Thyroid gland (tissue), 4 donors: Measurements from ENCODE around the gene KHDC4. TPM values are rescaled to one million over a fixed set of nuclear protein-coding genes. Genes with fewer than 3 reads are reported as not detected.
A peak's percentile ranks its signal among the peaks of the same experiment; 100 is the strongest.

ENCODE experiments used
- DNase-seq, 2 donors: peaks; one replicate each; pipeline ENCODE4 v3.0.0-alpha.2; 2019
- H3K27ac ChIP-seq, 3 donors: fragments of 200-600 bp; sonication (generic); 1 replicate in 2 of 3; 2 replicates in 1 of 3; pipeline ENCODE4 v1.5.1; 2016 to 2019; ENCODE audit warnings: mild to moderate bottlenecking in 1 of 3, moderate library complexity in 1 of 3
- H3K27me3 ChIP-seq: fragments of 200-600 bp; sonication (generic); one replicate; pipeline ENCODE4 v1.5.1; 2019
- H3K36me3 ChIP-seq, 2 donors: fragments of 200-600 bp; sonication (generic); one replicate each; pipeline ENCODE4 v1.5.1; 2016 to 2019
- H3K4me1 ChIP-seq, 2 donors: fragments of 200-600 bp; sonication (generic); one replicate each; pipeline ENCODE4 v1.5.1; 2017 to 2019
- H3K4me3 ChIP-seq, 3 donors: fragments of 200-600 bp; sonication (generic); replicated peaks in 1 of 3; 1 replicate in 2 of 3; 2 replicates in 1 of 3; pipeline ENCODE4 v1.5.1; 2016; ENCODE audit warnings: mild to moderate bottlenecking in 1 of 3
- H3K9me3 ChIP-seq: fragments of 200-600 bp; sonication (generic); one replicate; pipeline ENCODE4 v1.5.1; 2017
- POLR2A ChIP-seq, 2 donors: fragments of 450-650 bp; IDR thresholded peaks; one replicate each; pipeline ENCODE4 v1.6.1; 2017; ENCODE audit warnings: antibody characterized with exemption in 2 of 2, mild to moderate bottlenecking in 2 of 2, moderate library complexity in 1 of 2
- WGBS, 2 donors: methylation state at CpG; one replicate each; pipeline ENCODE4 v1.1.5; 2017; 5-methylcytosine and 5-hydroxymethylcytosine counted together
- intact Hi-C: fragments of 100-400 bp; cut with DNase I; formaldehyde crosslinking; loops from one replicate; pipeline ENCODE4 v1.15.1; 2023
- total RNA-seq, 4 donors: library from RNA; depleted of rRNA; stranded (reverse); fragments of >200 nt; gene quantifications; one replicate each; pipeline ENCODE4 v1.2.3, GENCODE V29; 2016
- TF ChIP-seq, protein P1 (sequence below), 6 experiments: fragments of 200-600 bp in 3 of 6; fragments of 450-650 bp in 3 of 6; sonication (generic) in 3 of 6; IDR thresholded peaks; one replicate each; pipeline ENCODE4 v1.5.1; 2016 to 2019; ENCODE audit warnings: antibody characterized with exemption in 6 of 6, mild to moderate bottlenecking in 2 of 6, inconsistent platforms in 1 of 6, moderate library complexity in 1 of 6

KHDC4 gene
- total RNA-seq, 4 donors from 2014 or later = 58.5 to 114 (median 60.6) TPM

DNA sequence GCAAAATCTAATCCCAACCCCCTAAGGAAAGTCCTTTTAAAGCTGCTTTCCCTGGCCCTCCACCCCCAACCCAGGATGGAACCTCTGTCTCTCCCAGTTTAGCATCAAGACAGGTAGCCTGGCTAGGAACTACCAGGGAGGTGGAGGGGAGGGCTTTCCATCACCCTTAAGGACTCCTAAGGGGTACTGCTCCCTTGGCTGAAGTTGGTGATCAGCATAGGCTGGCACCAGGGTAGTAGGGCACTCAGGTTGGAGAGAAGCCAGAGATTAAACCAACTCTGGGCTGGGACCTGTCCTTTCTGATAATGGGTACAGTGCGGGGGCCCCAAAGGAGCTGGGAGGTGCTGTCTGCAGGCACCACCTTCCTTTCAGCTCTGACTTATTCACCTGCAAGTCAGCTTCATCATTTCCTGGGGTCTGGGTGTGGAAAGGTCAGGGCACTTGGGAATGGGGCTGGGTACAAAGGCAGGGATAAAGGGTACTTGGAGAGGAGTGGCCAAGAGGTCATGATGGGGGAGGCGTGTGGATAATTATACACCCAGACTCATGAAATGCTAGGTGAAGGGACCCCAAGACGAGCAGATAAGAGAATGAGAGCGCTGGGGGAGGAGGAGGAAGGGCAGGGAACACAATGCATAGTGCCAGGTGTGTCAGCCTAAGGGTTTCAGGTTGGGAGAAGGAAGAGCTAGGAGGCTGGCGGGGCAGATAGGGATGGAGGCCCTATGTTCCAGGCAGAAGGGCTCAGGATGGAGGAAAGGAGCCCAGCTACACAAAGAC, 42.9 kb upstream of the KHDC4 start:
- intact Hi-C loops = loop anchor here (5.0 kb wide), 1 partner anchor 35 kb away; the partner anchor contains the start of gene RXFP4
- no peaks in the 10 kb centered on the region for H3K27me3 ChIP-seq
- TF ChIP-seq, protein P1, sequence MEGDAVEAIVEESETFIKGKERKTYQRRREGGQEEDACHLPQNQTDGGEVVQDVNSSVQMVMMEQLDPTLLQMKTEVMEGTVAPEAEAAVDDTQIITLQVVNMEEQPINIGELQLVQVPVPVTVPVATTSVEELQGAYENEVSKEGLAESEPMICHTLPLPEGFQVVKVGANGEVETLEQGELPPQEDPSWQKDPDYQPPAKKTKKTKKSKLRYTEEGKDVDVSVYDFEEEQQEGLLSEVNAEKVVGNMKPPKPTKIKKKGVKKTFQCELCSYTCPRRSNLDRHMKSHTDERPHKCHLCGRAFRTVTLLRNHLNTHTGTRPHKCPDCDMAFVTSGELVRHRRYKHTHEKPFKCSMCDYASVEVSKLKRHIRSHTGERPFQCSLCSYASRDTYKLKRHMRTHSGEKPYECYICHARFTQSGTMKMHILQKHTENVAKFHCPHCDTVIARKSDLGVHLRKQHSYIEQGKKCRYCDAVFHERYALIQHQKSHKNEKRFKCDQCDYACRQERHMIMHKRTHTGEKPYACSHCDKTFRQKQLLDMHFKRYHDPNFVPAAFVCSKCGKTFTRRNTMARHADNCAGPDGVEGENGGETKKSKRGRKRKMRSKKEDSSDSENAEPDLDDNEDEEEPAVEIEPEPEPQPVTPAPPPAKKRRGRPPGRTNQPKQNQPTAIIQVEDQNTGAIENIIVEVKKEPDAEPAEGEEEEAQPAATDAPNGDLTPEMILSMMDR (IDR thresholded peaks at IDR 0.05) = no peak
- no peak for TF ChIP-seq POLR2A (IDR thresholded peaks at IDR 0.05)
- peaks cover 83 to 85% of the 10 kb centered on the region in 2 donors for H3K4me1 ChIP-seq
- peak overlapping the region; percentile 90 to 98 (median 92) for H3K4me3 ChIP-seq
- WGBS, 2 donors = 6 to 17% methylated on average over 5 of the region's 5 CpGs
- H3K36me3 ChIP-seq = no peaks in the 10 kb centered on the region
- H3K27ac ChIP-seq = peak overlapping the region; percentile 94 to 96 (median 96)
- DNase-seq = peak; percentile 21 to 45
- H3K9me3 ChIP-seq = no peaks in the 10 kb centered on the region

DNA sequence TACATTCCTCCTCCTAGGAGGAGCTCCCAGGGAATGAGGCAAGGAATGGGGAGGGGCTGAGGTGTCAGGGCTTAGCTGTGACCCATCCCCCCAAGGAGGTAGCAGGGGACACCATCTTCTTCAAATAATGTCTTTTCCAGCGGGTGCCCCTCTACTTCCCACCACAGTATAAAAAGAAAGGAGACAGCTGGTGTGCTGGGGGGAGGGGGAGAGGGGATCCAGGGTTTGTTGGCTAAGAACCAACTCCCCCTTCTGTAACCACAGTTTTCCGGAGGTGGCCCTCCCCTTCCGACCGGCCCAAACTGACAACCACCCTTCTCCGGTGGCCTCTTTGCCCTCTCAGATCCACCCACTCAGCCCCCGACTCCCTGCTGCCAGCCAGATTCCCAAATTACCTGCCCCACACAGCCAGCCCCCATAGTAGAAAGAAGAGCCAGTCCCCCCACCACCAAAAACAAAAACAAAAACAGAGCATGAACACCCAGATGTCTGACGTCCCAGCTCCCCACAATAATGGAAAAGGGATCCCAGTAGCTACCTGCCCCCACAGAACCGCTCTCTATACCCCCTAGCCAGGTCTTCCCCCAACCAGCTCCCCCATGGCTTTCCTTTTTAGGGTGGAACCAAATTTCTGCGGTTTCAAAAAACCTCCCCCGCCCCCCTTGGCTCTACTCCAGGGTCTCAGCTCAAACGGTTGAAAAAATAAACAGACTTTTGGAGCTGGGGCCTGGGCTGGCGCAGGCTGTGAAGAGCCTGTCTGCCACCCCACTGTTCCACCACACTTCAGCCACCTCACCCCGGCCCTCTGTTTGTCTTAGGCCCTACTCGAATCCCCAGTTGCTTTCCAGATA, 42.1 kb upstream of the KHDC4 start:
- Histone ChIP-seq H3K27ac (peak overlapping the region; percentile 94 to 96 (median 96)), H3K27me3 (no peaks in the 10 kb centered on the region), H3K36me3 (no peaks in the 10 kb centered on the region), H3K9me3 (no peaks in the 10 kb centered on the region), H3K4me3 (peak overlapping the region in 2 of 3 donors; percentile 13 to 90), H3K4me1 (peaks cover 83 to 87% of the 10 kb centered on the region in 2 donors)
- DNase-seq = peak; percentile 91 to 92
- intact Hi-C loops = loop anchor here (5.0 kb wide), 1 partner anchor 34 kb away; the partner anchor contains the start of gene RXFP4
- TF ChIP-seq POLR2A (IDR thresholded peaks at IDR 0.05) = peak in 1 of 2 donors; percentile 58
- TF ChIP-seq, protein P1 (IDR thresholded peaks at IDR 0.05) = no peak
- WGBS, 2 donors = 4% methylated on average over 14 of the region's 14 CpGs

DNA sequence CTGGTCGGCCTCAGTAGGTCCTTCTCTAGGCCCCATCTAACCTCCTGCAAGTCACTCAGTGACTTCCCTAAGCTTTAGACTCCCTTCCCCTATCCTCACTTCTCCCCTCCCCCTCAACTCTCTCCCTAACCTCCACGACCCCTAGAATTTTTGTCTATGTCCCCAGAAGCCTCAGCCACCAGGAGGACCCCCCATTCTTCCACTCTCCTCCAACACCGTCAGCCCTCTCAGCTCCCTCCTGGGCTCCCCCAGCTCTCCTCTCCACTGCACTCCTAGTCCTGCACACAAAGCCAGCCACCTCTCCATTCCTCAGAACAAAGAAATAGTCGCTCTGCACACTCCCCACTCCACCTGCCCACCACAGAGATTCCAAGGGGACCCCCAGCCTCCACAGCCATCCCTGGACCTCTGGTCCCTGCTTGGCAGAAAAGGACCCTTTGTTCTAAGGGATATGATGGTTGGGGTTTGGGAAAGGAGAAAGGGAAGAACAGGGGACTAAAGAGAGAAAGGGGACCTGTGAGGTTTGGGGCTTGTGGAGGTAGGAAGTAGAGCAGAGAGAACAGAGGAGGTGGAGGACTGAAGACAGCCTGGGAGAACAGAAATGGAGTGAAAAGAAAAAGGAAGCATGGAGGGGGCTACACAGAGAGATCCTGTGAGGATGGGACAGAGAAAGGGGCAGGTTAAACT, 41.3 kb upstream of the KHDC4 start:
- Histone ChIP-seq H3K27ac (peak overlapping the region; percentile 94 to 96 (median 96)), H3K9me3 (no peaks in the 10 kb centered on the region), H3K4me1 (peaks cover 83 to 87% of the 10 kb centered on the region in 2 donors), H3K36me3 (no peaks in the 10 kb centered on the region), H3K27me3 (no peaks in the 10 kb centered on the region), H3K4me3 (peak overlapping the region in 1 of 3 donors; percentile 90)
- DNase-seq = no peak
- intact Hi-C loops = loop anchor here (5.0 kb wide), 1 partner anchor 33 kb away; the partner anchor contains the start of gene RXFP4
- TF ChIP-seq, protein P1 (IDR thresholded peaks at IDR 0.05) = no peak
- TF ChIP-seq POLR2A (IDR thresholded peaks at IDR 0.05) = no peak
- 19 to 24% methylated on average over 4 of the region's 4 CpGs for WGBS, 2 donors

DNA sequence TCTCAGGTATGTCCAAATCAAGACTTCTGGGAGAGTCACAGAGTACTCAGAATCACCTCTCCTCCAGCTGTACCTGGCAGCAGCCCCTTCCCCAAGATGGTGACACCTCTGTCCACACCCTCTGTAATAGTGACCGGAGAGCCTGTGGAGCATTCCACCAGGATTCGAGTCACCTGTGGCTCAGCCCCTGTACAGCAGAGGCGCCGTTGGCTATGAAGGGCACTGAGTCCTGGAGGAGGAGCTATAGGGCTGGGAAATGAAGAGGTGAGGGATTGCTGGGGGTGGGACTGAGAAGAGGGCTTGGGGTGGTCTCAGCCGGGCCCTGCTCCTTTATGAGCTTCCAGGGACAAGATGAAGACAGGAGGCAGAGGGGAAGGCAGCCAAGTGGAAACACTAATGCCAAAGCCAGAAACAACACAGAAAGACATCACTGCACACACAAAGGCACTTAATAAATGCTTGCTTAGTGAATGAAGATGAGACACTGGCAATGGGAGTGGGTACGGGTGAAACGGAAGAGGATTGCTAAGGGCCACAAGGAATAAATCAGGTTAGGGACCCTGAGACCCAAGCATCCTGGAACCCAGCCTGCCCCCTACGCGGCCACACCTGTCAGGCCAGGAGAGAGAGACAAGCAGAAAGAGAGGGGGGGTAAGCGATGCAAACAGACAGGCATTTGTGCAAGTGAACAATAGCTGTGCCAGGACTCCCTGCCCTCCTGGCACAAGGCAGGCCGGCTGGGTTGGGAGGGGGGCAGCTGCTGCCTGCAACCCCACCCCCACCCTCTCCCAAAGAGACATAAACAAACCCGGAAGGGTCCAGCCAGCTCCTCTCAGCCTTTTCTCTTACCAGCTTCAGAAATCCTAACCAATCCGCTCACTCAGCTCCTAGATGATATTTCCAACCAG, 40.2 kb upstream of the KHDC4 start:
- DNase-seq = peak; percentile 60 to 69
- WGBS, 2 donors = 18 to 29% methylated on average over 12 to 13 of the region's 13 CpGs
- no peaks in the 10 kb centered on the region for H3K27me3 ChIP-seq
- no peak for TF ChIP-seq POLR2A (IDR thresholded peaks at IDR 0.05)
- TF ChIP-seq, protein P1 (IDR thresholded peaks at IDR 0.05) = peak in 2 of 6 experiments; percentile 6 to 8
- intact Hi-C loops = loop anchor here (5.0 kb wide), 1 partner anchor 32 kb away; the partner anchor contains the start of gene RXFP4
- no peaks in the 10 kb centered on the region for H3K36me3 ChIP-seq
- peak overlapping the region; percentile 94 to 96 (median 96) for H3K27ac ChIP-seq
- H3K9me3 ChIP-seq = no peaks in the 10 kb centered on the region
- peak overlapping the region in 1 of 3 donors; percentile 90 for H3K4me3 ChIP-seq
- peaks cover 77 to 83% of the 10 kb centered on the region in 2 donors for H3K4me1 ChIP-seq
